ENCODE results near the gene TSPEAR.

TSPEAR gene

DNA sequence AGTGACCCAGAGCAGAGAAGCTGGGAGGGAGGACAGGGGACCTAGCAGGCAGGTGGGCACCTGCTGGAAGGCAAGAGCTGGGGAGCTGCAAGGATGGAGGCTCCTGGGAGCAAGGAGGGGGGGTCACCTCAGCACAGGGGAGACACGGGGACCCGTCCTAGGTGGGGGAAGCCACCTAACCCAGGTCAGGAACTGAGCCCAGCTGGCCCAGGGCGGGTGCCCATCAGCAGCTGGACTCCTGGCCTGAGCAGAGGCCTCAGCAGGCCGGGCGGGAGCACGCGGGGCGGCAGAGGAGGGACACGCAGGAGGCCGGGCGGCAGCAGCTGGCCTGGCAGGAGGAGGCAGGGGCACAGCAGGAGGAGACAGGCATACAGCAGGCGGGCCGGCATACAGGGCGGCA lies 172.3 kb downstream of the TSPEAR start:
- no peak for DNase-seq

DNA sequence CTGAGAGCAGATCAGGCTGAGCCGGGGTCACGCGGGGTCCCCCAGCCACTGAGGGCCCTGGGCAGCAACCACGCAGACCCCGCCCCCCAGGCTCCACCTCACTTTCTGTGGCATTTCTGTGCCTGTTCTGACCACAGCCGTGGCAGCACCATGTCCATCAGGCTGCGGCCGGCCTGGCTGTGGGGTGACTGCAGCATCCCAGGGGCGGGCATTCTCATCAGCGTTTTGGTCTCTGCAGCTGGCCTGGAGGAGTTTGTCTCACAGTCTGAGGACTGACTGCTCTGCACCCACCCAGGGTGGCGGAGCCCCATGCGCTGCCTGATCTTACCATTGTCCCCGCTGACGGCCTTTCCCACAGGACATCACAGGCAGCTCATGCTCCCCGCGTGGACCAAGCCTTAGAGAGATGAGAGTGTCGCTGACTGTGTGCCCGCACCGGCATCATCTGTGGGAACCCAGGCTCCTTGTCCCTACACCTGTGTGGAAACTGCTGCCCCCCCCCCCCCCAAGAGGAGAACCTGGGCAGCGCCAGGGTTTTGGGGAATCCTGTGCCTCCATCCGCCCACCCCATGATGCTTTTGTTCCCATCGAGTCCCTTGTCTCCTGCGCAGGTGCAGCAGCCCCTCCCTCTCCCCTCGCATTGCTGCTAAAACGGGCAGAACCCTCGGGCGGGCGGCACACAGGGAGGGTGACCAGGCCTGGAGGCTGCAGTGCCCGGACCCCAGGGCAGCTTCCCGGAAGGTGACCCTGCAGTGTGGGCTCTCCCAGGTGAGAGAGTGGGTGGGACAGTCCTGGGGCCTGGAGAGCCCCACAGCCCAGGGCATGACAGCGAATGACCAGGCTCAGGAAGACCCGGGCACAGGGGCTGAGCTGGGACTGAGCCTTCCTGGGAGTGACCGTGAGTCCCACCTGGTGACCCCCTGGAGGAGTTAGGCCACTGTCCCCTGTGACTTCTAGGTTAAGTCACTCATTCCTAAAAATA lies 173.2 kb downstream of the TSPEAR start:
- no peak for DNase-seq

GRCh38 chr21:44535963-44536362 lies 175.4 kb downstream of the TSPEAR start:
- no peak for DNase-seq

DNA sequence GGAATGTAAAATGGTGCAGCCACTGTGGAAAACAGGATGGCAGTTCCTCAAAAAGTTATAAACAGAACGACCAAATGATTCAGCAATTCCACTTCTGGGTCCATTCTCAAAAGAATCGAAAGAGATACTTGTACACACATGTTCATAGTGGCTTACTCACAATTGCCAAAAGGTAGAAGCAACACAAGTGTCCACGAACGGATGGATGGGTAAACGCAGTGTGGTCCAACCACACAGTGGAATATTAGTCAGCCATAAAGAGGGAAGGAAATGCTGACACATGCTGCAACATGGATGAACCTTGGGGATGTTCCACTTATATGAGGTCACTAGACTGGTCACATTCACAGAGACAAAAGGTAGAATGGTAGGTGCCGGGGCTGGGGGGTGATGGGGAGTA lies 176.7 kb downstream of the TSPEAR start:
- DNase-seq: no peak

DNA sequence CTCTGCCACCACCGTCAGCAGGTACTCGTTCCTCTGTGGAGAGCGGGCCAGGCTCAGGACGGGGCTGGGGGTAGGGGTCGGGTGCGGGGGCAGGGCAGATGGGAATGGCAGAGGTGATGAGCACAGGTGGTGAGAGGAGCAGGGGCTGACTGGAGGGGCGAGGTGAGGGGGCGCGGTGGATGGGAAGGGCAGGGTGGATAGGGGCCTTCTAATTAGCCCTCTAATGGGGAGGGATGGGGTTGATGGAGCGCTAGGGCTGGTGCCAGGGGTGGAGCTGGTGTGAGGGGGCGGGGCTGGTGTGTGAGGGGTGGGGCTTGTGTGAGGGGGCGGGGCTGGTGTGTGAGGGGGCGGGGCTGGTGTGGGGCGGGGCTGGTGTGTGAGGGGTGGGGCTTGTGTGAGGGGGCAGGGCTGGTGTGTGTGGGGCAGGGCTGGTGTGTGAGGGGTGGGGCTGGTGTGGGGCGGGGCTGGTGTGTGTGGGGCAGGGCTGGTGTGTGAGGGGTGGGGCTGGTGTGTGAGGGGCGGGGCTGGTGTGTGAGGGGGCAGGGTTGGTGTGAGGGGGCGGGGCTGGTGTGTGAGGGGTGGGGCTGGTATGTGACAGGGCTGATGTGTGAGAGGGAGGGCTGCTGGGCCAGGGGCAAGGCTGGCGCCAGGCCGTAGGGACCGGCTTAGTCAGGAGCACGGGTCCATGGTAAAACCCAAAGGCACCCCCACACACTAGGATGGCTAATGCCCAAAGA lies 177.3 kb downstream of the TSPEAR start:
- DNase-seq: no peak

DNA sequence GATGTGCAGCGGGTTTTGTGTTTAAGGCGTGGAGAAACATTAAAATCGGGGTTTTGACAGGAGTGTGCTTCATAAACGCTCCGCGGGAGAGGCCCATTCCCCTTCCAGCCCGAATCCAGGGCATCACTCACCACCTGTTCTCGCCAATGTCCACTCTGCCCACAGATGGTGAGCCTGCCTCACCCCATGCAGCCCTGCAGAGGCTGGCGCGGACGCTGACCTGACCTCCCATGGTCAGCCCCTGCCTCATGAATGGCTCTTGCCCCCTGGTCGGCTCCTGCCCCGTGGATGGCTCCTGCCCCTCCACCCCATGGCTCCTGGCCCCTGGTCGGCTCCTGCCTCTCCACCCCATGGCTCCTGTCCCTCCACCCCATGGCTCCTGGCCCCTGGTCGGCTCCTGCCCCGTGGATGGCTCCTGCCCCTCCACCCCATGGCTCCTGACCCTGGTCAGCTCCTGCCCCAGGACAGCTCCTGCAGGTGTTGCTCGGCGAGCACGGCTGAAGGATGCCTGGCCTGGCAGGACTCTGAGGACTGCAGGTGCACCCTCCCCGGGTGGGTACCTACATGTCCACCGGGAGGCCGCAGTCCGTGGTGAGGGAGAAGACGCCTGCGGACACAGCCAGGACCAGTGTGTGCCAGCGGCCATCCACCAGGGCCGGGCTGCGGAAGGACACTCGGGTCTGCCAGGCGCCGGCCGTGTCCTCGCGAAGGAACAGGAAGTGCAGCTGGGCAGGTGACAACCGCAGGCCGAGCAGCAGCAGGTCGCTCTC lies 178.1 kb downstream of the TSPEAR start:
- DNase-seq: no peak

DNA sequence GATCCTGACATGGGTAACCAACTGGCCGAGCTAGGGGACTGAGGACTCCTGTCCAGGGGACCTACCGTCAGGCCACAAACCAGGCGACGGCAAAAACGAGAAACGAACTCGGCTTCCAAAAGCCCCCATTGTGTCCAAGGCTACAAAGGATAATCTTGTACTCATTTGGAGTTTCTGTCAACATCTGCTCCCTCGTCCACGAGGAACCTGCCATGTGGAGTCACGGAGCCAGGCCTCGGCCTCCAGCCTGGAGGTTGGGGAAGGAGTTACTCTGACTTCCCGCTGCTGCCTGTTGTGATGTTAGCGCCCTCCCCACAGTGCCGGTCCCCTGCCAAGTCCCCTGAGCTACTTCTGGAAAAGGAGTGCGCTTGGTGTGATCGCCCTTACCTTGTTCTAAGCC lies 178.7 kb downstream of the TSPEAR start:
- DNase-seq: no peak

DNA sequence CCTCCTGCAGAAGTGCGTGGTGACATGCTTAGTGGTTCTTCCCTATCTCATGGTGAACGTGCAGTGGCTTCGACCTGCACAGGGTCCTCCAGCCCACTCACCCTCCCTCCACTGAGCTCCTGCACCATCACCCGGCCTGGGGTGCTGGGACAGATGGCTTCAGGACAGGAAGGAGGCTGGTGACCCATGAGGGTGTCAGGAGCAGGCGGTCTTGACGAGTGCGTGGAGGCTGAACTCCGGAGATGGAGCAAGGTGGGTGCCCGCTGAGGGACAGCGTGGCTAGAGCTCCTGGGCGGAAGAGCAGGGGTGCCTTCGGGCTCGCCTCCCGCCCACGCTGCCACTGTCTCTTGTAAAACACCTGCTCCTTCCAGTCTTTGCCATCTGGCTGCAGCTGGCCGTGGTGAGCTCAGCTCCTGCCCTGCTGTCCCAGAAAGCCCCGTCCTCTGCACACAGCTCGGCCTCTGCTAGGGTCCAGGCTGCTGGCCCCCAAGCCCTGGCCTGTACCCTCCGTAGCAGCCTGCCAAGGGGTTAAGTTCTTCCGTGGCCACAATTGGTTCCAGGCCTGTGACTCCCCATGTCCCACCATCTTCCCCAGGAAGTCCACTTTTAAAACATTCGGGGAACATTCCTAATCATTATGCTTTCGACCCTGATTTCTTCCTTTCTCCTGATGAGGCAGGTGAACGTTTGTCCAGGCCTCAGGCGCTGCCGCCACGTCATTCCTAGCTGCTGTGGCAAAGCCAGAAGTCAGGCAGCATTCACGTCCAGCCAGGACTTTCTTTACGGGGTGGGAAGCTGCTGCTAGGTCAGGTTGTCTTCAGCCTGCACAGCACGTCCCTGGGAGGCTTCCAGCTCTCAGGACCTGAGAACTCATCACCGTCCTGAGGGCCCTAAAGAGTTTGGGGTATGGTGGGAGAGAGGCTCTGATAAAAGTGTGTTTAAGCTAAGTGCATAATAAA lies 179.5 kb downstream of the TSPEAR start:
- DNase-seq: no peak

DNA sequence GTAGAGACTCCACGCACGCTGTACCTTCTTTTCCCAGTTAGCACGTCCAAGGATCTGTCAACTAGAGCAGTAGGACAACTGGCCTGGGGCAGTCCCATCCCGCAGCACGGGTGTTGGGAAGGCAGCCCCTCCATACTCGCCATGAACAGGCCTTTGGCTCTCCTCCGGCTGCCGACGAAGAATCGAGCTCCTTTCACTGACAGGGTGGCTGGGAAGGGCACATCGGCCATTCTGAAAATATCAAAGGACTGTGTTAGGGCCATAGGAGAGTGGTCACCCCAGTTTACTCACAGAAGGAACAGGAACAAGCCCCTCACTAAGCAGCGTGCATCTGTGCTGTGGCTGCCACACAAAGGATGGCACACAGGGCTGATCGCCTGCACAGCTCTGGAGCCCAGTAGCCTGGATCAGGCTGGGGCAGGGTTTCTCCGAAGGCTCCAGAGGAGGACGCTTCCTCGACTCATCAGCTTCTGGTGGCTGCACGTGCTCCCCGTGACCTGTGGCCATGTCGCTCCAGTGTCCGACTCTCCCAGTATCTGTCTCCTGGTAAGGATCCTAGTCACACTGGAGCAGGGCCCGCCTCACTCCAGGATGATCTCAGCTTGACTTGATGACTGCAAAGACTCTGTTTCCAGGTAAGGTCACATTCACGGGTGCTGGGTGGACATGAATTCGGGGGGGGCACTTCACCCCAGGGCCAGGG lies 180.3 kb downstream of the TSPEAR start:
- no peak for DNase-seq

GRCh38 chr21:44530221-44530902 lies 181.0 kb downstream of the TSPEAR start:
- no peak for DNase-seq

DNA sequence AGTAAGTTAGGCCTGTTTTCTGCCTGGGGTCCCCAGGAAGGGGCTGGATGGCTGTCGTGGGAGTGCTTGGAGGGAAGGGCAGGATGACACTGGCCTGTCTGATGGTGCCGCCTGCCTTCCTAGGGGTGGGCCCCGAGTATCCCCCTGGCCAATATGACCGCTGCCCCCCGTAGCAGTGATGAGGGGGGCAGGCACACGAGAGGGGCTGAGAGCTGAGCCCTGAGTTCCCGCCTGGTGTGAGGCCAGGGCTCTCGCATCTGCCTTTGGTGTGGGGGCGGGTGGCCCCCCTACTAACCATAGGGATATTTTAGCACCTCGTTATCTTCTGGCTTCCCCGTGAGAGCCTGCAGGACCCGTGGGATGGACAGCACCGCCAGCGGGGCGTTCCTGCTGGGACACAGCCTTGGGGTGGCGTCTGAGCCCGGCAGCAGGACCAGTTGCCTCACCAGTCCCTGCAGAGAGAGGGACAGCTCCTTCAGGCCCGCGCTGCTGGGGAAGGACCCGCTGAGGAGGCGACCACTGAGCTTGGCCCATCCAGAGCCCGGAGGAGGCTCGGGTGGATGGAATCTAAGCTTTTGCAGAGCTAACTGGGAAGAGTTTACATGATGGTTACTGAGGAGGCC lies 181.8 kb downstream of the TSPEAR start:
- DNase-seq: no peak

- DNase-seq: no peak
Observed at GRCh38 chr21:44529011-44529421, 182.4 kb downstream of the TSPEAR start.

DNA sequence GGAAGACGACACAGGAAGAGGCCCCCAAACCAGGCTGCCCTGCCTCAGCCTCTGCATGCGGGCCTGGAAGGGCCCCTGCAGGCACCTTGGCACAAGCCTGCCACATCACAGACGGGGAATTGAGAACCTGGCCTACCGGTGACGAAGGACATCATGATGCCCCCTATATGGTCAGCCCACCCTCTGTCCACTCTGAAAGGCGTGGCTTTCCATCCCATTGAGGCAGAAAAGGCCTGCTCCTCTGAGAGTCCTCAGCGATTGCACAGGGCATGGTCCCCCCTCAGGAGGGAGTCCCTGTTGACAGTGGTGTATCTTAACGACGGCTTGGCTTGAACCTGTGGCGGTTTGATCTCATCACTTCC lies 182.8 kb downstream of the TSPEAR start:
- DNase-seq: no peak

- DNase-seq: no peak
Observed at GRCh38 chr21:44527983-44528633, 183.3 kb downstream of the TSPEAR start.

- no peak for DNase-seq
Observed at GRCh38 chr21:44527156-44527982, 184.0 kb downstream of the TSPEAR start.

GRCh38 chr21:44526096-44526997 lies 185.0 kb downstream of the TSPEAR start:
- DNase-seq: no peak

- no peak for DNase-seq
Observed at GRCh38 chr21:44525391-44526095, 185.8 kb downstream of the TSPEAR start.

Measured in inflammatory macrophage (primary cell).